Measurements from ENCODE around the gene FSIP1.

FSIP1 gene

DNA sequence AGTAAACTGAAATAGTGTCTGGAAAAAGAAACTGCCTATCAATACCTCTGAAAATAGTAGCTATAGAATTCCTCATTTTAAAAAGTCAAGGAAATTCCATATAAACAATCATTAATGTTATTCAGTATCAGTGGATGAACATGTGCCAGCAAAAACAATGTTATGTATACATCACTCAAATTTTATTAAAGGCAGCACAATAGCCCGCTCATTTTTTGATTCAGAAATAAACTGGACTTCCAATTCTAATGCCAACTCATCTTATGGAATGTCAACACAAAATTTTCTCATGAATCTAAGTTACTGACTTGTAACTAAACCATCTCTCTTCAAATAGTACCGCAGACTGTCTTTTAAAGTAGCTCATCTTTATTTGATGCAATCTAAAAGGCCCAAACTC is 182.8 kb downstream of the FSIP1 start:
- Histone ChIP-seq H3F3A (ENCODE audit: insufficient read depth, low read length) (no peaks in the 10 kb centered on the region), H3K9ac (ENCODE audit: low read length) (no peak overlapping the region), H3K4me1 (ENCODE audit: insufficient read depth, low read length, severe bottlenecking) (no peaks in the 10 kb centered on the region), H3K27me3 (ENCODE audit: insufficient read depth, low read length) (no peaks in the 10 kb centered on the region), H3K9me3 (ENCODE audit: low read length) (no peaks in the 10 kb centered on the region), H3K4me2 (ENCODE audit: low read length) (no peak overlapping the region), H4K20me1 (ENCODE audit: insufficient read depth, low read length) (no peaks in the 10 kb centered on the region), H3K9me2 (ENCODE audit: low read depth, low read length) (no peaks in the 10 kb centered on the region), H2AFZ (ENCODE audit: low read length) (no peak overlapping the region), H3K36me3 (ENCODE audit: insufficient read depth, low read length) (no peaks in the 10 kb centered on the region), H3K79me2 (ENCODE audit: insufficient read depth, low read length) (no peaks in the 10 kb centered on the region), H3K4me3 (ENCODE audit: low read depth, low read length, poor library complexity, severe bottlenecking) (no peak overlapping the region), H3K27ac (ENCODE audit: low read depth, low read length, poor library complexity, severe bottlenecking) (no peak overlapping the region)
- no peak for TF ChIP-seq EZH2 (IDR thresholded peaks at IDR 0.05; ENCODE audit: borderline replicate concordance, low read length)
- no peak for TF ChIP-seq CTCF (IDR thresholded peaks at IDR 0.05; ENCODE audit: low read length)

DNA sequence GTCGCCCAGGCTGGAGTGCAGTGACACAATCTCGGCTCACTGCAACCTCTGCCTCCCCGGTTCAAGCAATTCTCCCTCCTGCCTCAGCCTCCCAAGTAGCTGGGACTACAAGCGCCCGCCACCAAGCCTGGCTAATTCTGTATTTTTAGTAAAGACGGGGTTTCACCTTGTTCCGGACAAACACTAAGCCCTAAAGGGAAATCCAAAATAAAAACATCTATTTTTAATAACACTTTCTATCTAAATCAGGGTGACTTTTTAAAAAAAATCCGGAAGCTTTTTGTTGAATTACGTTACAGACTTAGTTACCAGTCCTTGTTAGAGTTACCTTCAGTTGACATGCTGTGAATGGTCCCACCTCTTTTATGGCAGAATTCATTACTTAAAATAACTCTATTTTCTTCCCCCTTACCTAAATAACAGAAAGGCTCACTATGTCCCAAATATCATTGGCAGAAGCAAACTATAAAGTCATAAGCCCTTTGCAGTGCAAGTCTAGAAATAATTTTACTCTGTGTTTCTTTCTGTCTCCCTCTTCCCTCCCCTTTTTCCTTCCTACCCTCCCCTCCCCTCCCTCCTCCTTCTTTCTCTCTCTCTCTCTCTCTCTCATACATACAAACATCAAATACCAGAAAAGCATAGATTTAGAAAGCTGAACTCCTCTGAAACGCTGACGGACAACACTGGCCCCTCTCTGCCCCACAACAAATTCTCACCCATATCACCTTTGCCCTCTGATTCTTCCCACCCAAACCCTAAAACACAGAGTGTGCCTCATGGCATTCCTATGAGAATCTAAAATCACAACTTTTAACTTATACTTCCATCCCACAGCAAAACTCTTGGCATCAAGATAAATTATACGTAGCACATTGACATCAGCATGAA is 183.4 kb downstream of the FSIP1 start:
- no peaks in the 10 kb centered on the region for H3K4me1 ChIP-seq (ENCODE audit: insufficient read depth, low read length, severe bottlenecking)
- no peak overlapping the region for H3K4me2 ChIP-seq (ENCODE audit: low read length)
- no peak overlapping the region for H3K9ac ChIP-seq (ENCODE audit: low read length)
- H3K9me3 ChIP-seq (ENCODE audit: low read length), result no peaks in the 10 kb centered on the region
- H2AFZ ChIP-seq (ENCODE audit: low read length), result no peak overlapping the region
- no peak overlapping the region for H3K4me3 ChIP-seq (ENCODE audit: low read depth, low read length, poor library complexity, severe bottlenecking)
- no peaks in the 10 kb centered on the region for H3K9me2 ChIP-seq (ENCODE audit: low read depth, low read length)
- H3K27ac ChIP-seq (ENCODE audit: low read depth, low read length, poor library complexity, severe bottlenecking), result no peak overlapping the region
- no peaks in the 10 kb centered on the region for H4K20me1 ChIP-seq (ENCODE audit: insufficient read depth, low read length)
- H3K27me3 ChIP-seq (ENCODE audit: insufficient read depth, low read length), result no peaks in the 10 kb centered on the region
- no peaks in the 10 kb centered on the region for H3K36me3 ChIP-seq (ENCODE audit: insufficient read depth, low read length)
- no peaks in the 10 kb centered on the region for H3K79me2 ChIP-seq (ENCODE audit: insufficient read depth, low read length)
- no peaks in the 10 kb centered on the region for H3F3A ChIP-seq (ENCODE audit: insufficient read depth, low read length)
- TF ChIP-seq EZH2 (IDR thresholded peaks at IDR 0.05; ENCODE audit: borderline replicate concordance, low read length) (no peak), CTCF (IDR thresholded peaks at IDR 0.05; ENCODE audit: low read length) (no peak)

DNA sequence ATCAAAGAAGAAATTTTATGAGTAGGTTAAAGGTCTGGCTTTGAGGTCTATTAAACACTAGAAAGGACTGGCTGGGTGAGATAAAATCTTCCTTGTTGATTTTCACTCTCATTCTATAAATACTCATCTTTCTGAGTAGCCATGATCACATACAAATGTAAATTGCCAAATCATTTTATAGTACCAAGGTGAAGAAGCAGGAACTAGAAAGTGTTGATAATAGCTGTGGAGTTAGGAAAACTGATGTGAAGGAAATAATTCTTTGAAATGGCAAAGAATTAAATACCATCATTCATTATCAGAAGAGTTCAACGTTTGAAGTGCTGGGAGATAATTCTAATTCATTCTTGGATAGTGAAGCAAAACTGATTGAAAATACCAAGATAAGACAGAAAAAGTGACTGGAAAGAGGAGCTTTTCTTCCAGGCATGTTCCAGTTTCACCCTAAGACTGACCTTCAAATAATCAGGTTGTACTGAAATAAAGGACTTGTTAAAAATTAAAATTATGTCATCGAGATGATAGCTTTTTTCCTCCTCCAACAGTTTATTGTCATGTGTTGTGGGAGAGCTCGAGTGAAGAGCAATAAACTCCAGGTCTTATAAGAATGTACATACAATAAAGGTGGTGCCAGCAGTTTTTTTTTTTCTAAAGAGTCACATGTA is 184.3 kb downstream of the FSIP1 start:
- Histone ChIP-seq H3K27me3 (ENCODE audit: insufficient read depth, low read length) (no peaks in the 10 kb centered on the region), H4K20me1 (ENCODE audit: insufficient read depth, low read length) (no peaks in the 10 kb centered on the region), H3K4me1 (ENCODE audit: insufficient read depth, low read length, severe bottlenecking) (no peaks in the 10 kb centered on the region), H3K36me3 (ENCODE audit: insufficient read depth, low read length) (no peaks in the 10 kb centered on the region), H3K9me3 (ENCODE audit: low read length) (no peaks in the 10 kb centered on the region), H3K4me2 (ENCODE audit: low read length) (no peak overlapping the region), H3F3A (ENCODE audit: insufficient read depth, low read length) (no peaks in the 10 kb centered on the region), H3K79me2 (ENCODE audit: insufficient read depth, low read length) (no peaks in the 10 kb centered on the region), H3K9me2 (ENCODE audit: low read depth, low read length) (no peaks in the 10 kb centered on the region), H2AFZ (ENCODE audit: low read length) (no peak overlapping the region), H3K4me3 (ENCODE audit: low read depth, low read length, poor library complexity, severe bottlenecking) (no peak overlapping the region), H3K9ac (ENCODE audit: low read length) (no peak overlapping the region), H3K27ac (ENCODE audit: low read depth, low read length, poor library complexity, severe bottlenecking) (no peak overlapping the region)
- TF ChIP-seq CTCF (IDR thresholded peaks at IDR 0.05; ENCODE audit: low read length) (no peak), EZH2 (IDR thresholded peaks at IDR 0.05; ENCODE audit: borderline replicate concordance, low read length) (no peak)
